GM10266 (cell line): ENCODE results near the gene PGC.

Source experiments
- DNase-seq: peaks from one replicate; pipeline ENCODE4 v3.0.0; 2012; ENCODE audit errors: extremely low spot score
- CTCF ChIP-seq: IDR thresholded peaks from 2 replicates; pipeline ENCODE4 v1.5.1; 2012; ENCODE audit warnings: mild to moderate bottlenecking, low read depth; ENCODE audit not compliant: control insufficient read depth, insufficient read depth; ENCODE audit errors: missing control alignments

PGC gene

GRCh38 chr6:41696788-41697187 lies 50.4 kb downstream of the PGC start:
- no peak for DNase-seq
- no peak for TF ChIP-seq CTCF

- DNase-seq = no peak
- no peak for TF ChIP-seq CTCF
These were observed 51.4 kb downstream of the PGC start for GRCh38 chr6:41695825-41696224.

- no peak for DNase-seq
- TF ChIP-seq CTCF = no peak
These were observed 52.2 kb downstream of the PGC start for GRCh38 chr6:41694815-41695526.

- no peak for DNase-seq
- TF ChIP-seq CTCF = no peak
These were observed 53.6 kb downstream of the PGC start for GRCh38 chr6:41693281-41694240.

- DNase-seq = no peak
- no peak for TF ChIP-seq CTCF
These were observed 54.5 kb downstream of the PGC start for GRCh38 chr6:41692730-41693129.

- DNase-seq = no peak
- TF ChIP-seq CTCF = no peak
These were observed 55.0 kb downstream of the PGC start for GRCh38 chr6:41692080-41692675.
